RWPE1 (cell line): ENCODE results near the gene MYADML2.
"Not testable (repeated sequence)": the region's sequence is repeated elsewhere in the genome, so short reads cannot be mapped to it uniquely, and the experiment has no call there.

ENCODE experiments used
- CTCF ChIA-PET: fragments of 350-600 bp; sonication (Branson Sonifier 250); formaldehyde crosslinking; extraction: SDS; loops from one replicate; lab custom pipeline; 2021; lab: Yijun Ruan, JAX
- POLR2A ChIA-PET: fragments of 400-600 bp; formaldehyde crosslinking; extraction: SDS; loops from one replicate; lab custom pipeline; 2020; ENCODE audit warnings: antibody characterized with exemption; ENCODE audit not compliant: low non-redundant PET; lab: Yijun Ruan, JAX
- DNase-seq: peaks from one replicate; pipeline ENCODE4 v3.0.0; 2012; ENCODE audit warnings: low spot score
- H3K27ac ChIP-seq: fragments of 450-650 bp; 2 replicates; pipeline ENCODE4 v1.5.1; 2017
- CTCF ChIP-seq: fragments of 450-650 bp; conservative IDR thresholded peaks from 2 replicates; pipeline ENCODE4 v1.5.1; 2017; ENCODE audit warnings: low read depth, mild to moderate bottlenecking

Gene MYADML2

DNA sequence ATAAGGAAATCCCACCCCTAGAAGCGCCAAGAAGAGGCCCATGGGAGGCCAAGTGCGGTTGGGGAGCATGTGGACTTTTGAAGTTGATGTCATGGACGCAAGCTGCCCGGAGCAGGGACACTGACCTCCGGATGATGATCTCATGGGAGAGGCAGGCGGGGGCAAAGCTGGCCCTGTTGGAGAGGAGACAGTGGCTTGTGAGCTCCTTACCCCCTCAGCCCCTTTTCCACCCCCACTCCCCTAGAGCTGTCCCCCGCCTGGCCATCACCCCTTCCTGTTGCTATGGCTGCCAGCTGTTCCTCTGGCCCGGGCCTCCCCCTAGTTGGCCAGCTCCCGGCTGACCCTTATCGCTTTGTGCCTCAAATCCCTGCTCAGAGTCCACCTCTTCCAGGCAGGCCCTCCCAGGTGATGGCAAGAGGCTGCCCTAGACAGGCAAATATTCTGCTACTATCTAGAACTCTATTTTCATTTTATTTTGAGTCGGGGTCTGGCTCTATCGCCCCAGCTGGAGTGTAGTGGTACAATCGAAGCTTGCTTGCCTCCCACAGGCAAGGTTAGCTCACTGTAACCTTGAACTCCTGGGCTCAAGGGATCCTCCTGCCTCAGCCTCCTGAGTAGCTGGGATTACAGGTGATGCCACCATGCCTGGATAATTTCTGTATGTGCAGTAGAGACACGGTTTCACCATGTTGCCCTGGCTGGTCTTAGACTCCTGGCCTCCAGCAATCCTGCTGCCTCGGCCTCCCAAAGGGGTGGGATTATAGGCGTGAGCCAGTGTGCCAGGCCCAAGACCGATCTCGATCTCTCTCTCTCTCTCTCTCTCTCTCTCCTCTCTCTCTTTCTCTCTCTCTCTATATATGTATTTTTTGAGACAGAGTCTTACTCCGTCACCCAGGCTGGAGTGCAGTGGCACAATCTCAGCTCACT, 7.4 kb upstream of the MYADML2 start:
- 0 out of 2 replicates have a peak overlapping the region, but pooled peaks have one; percentile 8 for H3K27ac ChIP-seq
- no peak for DNase-seq
- ChIA-PET CTCF (interaction anchor here (0.7 to 0.8 kb wide), 2 partner anchors 21 to 63 kb away, joined by 3 read pairs; no protein-coding TSS in a partner anchor), POLR2A (no interaction called here)
- no peak for TF ChIP-seq CTCF

- DNase-seq, H3K27ac ChIP-seq: not testable (repeated sequence)
- CTCF ChIA-PET: interaction anchor here (0.6 kb wide), 1 partner anchor 36 kb away, joined by 3 read pairs; no protein-coding TSS in a partner anchor
- POLR2A ChIA-PET: interaction anchor here (0.7 kb wide), 1 partner anchor 110 kb away, joined by 5 read pairs; no protein-coding TSS in a partner anchor
Measured at GRCh38 chr17:81953443-81953842, 6.4 kb upstream of the MYADML2 start.

GRCh38 chr17:81952792-81953228, 5.8 kb upstream of the MYADML2 start:
- POLR2A ChIA-PET: interaction anchor here (0.7 kb wide), 3 partner anchors 14 to 109 kb away, joined by 3 to 5 read pairs (median 3); no protein-coding TSS in a partner anchor
- TF ChIP-seq CTCF: no peak
- H3K27ac ChIP-seq: no peak overlapping the region
- no peak for DNase-seq
- CTCF ChIA-PET: interaction anchor here (0.6 to 0.7 kb wide), 2 partner anchors 35 to 68 kb away, joined by 3 read pairs; no protein-coding TSS in a partner anchor

DNA sequence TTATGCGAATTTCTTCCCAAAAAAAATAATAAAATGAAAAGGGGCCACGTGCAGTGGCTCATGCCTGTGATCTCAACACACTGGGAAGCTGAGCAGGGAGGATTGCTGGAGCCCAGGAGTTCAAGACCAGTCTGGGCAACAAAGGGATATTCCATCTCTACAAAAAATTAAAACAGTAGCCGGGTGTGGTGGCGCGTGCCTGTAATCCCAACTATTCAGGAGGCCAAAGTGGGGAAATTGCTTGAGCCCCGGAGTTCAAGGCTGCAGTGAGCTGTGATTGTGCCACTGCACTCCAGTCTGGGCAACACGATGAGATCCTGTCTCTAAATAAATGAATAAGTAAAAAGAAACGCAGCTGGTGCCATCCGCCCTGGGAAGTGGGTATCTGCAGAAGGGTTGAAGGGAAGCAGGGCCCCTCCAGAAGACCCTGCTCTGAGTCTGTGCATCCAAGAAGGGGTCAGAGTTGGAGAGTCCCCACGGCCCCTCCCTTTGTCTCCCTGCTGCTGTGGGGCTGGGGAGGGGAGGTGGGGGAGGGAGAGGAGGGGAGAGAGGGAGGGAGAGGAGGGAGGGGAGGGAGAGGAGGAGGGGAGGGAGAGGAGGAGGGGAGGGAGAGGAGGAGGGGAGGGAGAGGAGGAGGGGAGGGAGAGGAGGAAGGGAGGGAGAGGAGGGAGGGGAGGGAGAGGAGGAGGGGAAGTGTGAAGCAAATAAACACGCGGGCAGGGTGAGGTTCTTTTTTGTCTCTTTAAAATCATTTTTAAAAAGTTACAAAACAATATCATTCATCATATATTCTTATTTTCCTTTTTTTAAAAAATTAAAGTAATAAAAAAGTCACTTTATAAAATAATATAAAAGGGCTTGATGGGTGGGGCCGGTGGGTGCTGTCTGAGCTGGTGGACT, 5.0 kb upstream of the MYADML2 start:
- POLR2A ChIA-PET: interaction anchor here (0.7 kb wide), 1 partner anchor 15 kb away, joined by 3 read pairs; no protein-coding TSS in a partner anchor
- TF ChIP-seq CTCF: no peak

GRCh38 chr17:81950501-81950900, 3.5 kb upstream of the MYADML2 start:
- TF ChIP-seq CTCF: no peak
- ChIA-PET CTCF (interaction anchor here (0.6 to 1.7 kb wide), 2 partner anchors 9 to 1781 kb away, joined by 4 to 13 read pairs; partner anchors contain the start of gene CARD14), POLR2A (interaction anchor here (0.6 kb wide), 1 partner anchor 11 kb away, joined by 3 read pairs; no protein-coding TSS in a partner anchor)
- H3K27ac ChIP-seq: no peak overlapping the region
- DNase-seq: no peak

More for the DNA sequence above, 5.0 kb upstream of the MYADML2 start:
- H3K27ac ChIP-seq: 0 out of 2 replicates have a peak overlapping the region, but pooled peaks have one; percentile 2
- CTCF ChIA-PET: interaction anchor here (0.7 kb wide), 2 partner anchors 69 to 70 kb away, joined by 3 to 5 read pairs; no protein-coding TSS in a partner anchor
- no peak for DNase-seq

DNA sequence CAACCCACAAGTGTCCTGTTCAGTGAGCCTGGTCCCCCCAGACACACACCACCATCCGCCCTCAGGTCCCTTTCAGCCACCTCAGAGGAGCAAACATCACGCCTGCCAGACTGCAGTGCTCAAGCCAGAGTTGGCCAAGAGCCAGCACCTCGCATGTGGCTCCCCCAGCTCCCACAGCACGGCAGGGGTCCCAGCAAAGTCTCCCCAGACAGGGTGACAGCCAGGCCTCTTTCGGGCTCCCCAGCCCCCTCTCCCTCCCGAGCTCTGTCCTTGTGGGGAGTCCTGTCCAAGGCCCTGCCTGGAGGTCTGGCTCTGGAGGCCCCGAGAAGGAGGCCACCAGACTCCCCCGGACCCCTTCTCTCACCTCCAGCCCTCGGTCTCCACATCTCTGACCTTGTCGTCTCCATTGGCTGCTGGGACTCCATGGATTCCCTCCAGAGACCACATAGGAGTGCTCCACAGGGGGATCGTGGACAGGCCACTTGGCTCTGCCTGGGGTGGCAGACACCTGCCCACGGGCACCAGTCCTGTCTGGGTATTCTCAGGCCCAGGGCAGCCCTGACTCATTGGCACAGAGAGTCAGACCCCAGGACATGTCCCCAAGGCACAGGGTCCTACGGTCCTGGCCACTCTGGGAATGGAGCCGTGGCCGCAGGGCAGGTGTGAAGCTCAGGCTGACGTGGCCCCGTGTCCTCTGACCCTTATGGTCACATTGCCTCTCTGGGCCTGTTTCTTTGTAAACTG, 1.8 kb upstream of the MYADML2 start:
- no peak for TF ChIP-seq CTCF
- ChIA-PET POLR2A (no interaction called here), CTCF (interaction anchor here (0.7 to 1.0 kb wide), 2 partner anchors 71 to 72 kb away, joined by 3 to 7 read pairs; no protein-coding TSS in a partner anchor)
- DNase-seq: no peak
- H3K27ac ChIP-seq: no peak overlapping the region
